Brain microvascular endothelial cell (primary cell): Measurements from ENCODE around the gene MLLT6.

Source experiments
- DNase-seq: peaks from one replicate; pipeline ENCODE4 v3.0.0-alpha.2; 2020
- H3K27ac ChIP-seq: fragments of 250-450 bp; sonication (Bioruptor Pico); 2 replicates; pipeline ENCODE4 v1.5.1; 2020; ENCODE audit warnings: mild to moderate bottlenecking, moderate library complexity
- H3K27me3 ChIP-seq: fragments of 250-450 bp; sonication (Bioruptor Pico); replicated peaks from 2 replicates; pipeline ENCODE4 v1.5.1; 2020; ENCODE audit warnings: mild to moderate bottlenecking
- H3K36me3 ChIP-seq: fragments of 250-450 bp; sonication (Bioruptor Pico); replicated peaks from 2 replicates; pipeline ENCODE4 v1.5.1; 2020; ENCODE audit warnings: mild to moderate bottlenecking
- H3K4me3 ChIP-seq: 2 replicates; pipeline ENCODE4 v1.5.1; 2011; ENCODE audit warnings: low read depth, mild to moderate bottlenecking, control low read depth, low read length, moderate library complexity
- in situ Hi-C: cut with HindIII; loops from 2 replicates; pipeline ENCODE4 v1.10.0; 2017; ENCODE audit warnings: low sequenced_read_pairs, low pct_ligation_motif_present
- TF ChIP-seq, protein P1 (sequence below): IDR thresholded peaks from 2 replicates; pipeline ENCODE4 v1.5.1; 2011; ENCODE audit warnings: low read depth, mild to moderate bottlenecking, moderate library complexity, low read length, control low read depth, inconsistent platforms; ENCODE audit errors: missing control alignments

Gene MLLT6

GRCh38 chr17:38748892-38749222 is 43.8 kb downstream of the MLLT6 start:
- Histone ChIP-seq H3K27ac (no peak overlapping the region), H3K4me3 (peak overlapping the region; percentile 99), H3K27me3 (no peaks in the 10 kb centered on the region), H3K36me3 (peaks cover 5% of the 10 kb centered on the region)
- no peak for DNase-seq
- TF ChIP-seq, protein P1, sequence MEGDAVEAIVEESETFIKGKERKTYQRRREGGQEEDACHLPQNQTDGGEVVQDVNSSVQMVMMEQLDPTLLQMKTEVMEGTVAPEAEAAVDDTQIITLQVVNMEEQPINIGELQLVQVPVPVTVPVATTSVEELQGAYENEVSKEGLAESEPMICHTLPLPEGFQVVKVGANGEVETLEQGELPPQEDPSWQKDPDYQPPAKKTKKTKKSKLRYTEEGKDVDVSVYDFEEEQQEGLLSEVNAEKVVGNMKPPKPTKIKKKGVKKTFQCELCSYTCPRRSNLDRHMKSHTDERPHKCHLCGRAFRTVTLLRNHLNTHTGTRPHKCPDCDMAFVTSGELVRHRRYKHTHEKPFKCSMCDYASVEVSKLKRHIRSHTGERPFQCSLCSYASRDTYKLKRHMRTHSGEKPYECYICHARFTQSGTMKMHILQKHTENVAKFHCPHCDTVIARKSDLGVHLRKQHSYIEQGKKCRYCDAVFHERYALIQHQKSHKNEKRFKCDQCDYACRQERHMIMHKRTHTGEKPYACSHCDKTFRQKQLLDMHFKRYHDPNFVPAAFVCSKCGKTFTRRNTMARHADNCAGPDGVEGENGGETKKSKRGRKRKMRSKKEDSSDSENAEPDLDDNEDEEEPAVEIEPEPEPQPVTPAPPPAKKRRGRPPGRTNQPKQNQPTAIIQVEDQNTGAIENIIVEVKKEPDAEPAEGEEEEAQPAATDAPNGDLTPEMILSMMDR = no peak
- in situ Hi-C loops = no loop called here

- H3K27ac ChIP-seq = no peak overlapping the region
- peaks cover 8% of the 10 kb centered on the region for H3K36me3 ChIP-seq
- no peaks in the 10 kb centered on the region for H3K27me3 ChIP-seq
- TF ChIP-seq, protein P1 = no peak
- in situ Hi-C loops = no loop called here
- no peak for DNase-seq
- peak overlapping the region; percentile 99 for H3K4me3 ChIP-seq
These were observed 44.4 kb downstream of the MLLT6 start for GRCh38 chr17:38749223-38750043.

DNA sequence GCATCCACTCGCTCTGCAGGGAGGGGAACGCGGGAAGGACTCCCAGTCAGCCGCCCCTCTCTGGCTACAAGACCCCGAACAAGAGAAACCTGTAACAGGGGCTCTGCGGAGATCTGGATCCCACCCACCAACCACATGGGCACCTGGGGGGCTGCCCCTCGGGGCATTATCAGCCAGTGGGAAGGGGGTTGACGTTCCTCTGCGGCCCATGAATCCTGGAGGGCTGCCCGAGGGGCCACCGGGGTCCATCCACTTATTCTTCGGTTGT is 44.9 kb downstream of the MLLT6 start:
- Histone ChIP-seq H3K27me3 (no peaks in the 10 kb centered on the region), H3K27ac (no peak overlapping the region), H3K36me3 (peaks cover 10% of the 10 kb centered on the region), H3K4me3 (peak overlapping the region; percentile 99)
- TF ChIP-seq, protein P1 = no peak
- no peak for DNase-seq
- in situ Hi-C loops = no loop called here

DNA sequence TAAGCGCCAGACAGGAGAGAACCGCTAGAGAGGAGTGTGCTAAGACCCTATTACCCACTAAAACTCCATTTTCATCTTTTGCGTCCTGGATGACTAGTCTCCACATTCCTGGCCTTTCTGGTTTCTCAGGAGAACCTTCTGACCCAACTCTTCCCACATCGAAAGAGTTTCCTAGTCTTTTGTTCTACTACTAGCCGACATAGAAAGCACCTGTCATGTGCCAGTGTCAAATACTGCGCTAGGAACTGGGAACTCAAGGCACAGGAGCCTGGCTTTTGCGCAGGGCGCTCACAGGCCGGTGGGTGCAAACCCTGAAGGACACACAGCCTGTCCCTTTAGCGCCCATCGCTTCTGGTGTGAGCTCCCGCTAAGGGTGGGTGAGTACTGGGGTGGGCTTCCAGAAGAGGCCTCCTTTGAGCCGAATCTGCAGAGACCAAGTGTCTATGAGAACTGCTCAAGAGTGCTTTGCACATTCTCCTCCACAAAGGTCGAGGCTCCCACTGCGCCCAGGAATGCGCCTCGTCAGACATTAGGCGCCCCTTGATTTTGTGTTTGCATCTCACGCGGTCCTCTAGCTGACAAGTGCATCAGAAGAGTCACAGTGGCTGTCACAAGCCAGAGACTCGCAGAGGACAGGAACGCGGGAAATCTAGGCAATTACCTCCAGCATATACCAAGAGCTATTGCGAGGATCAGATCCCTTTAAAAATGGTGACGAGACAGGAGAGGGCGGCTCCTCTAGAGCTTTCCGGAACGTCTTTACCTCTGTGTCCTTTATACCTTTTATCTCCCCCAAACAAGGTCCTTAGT is 45.4 kb downstream of the MLLT6 start:
- TF ChIP-seq, protein P1 = no peak
- H3K4me3 ChIP-seq = peak overlapping the region; percentile 99
- in situ Hi-C loops = no loop called here
- peaks cover 10% of the 10 kb centered on the region for H3K36me3 ChIP-seq
- H3K27me3 ChIP-seq = no peaks in the 10 kb centered on the region
- H3K27ac ChIP-seq = no peak overlapping the region
- DNase-seq = no peak

DNA sequence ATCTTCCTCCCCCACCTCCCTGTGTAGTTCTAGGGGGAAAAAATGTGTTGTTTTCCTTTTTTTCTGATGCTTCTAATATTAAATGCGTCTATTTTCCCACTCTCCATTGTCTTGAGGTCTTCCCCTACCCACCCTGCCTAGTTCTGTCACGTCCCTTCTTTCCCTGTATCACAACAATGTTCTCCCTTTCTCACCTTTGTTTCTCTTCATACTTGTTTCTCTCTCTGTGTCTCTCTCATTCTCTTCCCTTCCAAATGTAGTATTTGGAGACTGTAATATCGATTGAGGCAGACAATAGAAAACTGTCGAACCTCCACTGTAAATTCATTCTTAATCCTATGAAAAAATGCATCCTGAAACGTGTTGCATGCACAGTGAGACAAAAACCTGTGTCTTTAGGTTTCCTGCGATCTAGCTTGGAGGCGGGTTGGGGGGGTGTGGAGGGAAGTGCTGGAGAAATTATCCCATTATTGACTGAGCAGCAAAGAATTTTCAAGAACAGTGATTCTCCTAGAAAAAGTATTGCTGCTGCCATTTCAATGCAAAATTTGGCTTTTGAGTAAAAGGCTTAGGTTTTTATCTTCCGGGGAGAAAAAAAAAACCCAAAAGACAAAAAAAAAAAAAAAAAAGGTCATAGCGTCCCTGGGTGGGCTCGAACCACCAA is 46.2 kb downstream of the MLLT6 start:
- Histone ChIP-seq H3K27me3 (no peaks in the 10 kb centered on the region), H3K36me3 (peaks cover 17% of the 10 kb centered on the region), H3K4me3 (peak overlapping the region; percentile 99), H3K27ac (no peak overlapping the region)
- TF ChIP-seq, protein P1 = no peak
- DNase-seq = no peak
- in situ Hi-C loops = no loop called here
